ENCODE data around the gene SLC29A1.
"Not testable (repeated sequence)": the region's sequence is repeated elsewhere in the genome, so short reads cannot be mapped to it uniquely, and the experiment has no call there.

SLC29A1 gene

DNA sequence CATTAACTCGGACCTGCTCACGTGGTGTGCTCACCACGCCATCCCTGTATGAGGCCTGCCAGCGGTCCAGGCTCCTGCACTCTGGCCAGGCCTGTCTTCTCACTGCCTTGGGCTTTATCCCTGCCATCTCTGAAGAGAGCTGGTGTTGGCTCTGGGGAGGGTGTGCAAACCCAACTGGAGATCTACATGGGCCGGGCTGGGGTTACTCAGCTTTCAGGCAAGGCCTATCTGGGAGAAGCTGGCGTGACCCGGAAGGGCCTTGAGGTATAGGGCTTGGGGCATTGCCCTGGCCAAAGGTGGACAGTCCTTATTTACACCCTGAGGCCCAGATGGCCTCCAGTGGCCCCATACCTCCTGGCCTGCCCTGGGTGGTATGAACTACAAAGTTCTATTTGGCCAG is 5.0 kb downstream of the SLC29A1 start (continued):
- TF ChIP-seq, protein P1, sequence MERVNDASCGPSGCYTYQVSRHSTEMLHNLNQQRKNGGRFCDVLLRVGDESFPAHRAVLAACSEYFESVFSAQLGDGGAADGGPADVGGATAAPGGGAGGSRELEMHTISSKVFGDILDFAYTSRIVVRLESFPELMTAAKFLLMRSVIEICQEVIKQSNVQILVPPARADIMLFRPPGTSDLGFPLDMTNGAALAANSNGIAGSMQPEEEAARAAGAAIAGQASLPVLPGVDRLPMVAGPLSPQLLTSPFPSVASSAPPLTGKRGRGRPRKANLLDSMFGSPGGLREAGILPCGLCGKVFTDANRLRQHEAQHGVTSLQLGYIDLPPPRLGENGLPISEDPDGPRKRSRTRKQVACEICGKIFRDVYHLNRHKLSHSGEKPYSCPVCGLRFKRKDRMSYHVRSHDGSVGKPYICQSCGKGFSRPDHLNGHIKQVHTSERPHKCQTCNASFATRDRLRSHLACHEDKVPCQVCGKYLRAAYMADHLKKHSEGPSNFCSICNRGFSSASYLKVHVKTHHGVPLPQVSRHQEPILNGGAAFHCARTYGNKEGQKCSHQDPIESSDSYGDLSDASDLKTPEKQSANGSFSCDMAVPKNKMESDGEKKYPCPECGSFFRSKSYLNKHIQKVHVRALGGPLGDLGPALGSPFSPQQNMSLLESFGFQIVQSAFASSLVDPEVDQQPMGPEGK (CRISPR knock-in tag; IDR thresholded peaks at IDR 0.05; ENCODE audit: borderline replicate concordance), result no peak
- TF ChIP-seq ESRRG (CRISPR knock-in tag; IDR thresholded peaks at IDR 0.05) (no peak), ZFP3 (CRISPR knock-in tag; IDR thresholded peaks at IDR 0.05) (no peak)

DNA sequence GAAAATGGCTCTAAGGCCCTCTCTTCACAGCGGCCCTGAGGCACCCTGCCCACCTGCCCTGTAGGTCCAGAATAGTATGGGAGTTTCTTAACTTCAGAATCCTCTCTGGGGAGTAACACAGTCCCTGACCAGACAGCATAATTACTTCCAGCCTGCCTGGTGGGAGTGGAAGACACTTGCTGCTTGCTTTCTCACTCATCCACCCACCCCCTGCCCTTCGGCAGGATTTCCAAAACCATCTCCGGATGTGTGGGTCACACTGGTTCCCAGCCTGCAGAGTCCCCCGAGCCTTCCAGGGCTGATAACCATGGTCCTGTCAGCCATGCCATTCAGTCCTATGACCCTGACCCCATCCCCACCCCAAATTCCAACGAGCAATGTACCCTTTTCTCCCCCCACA is 5.4 kb downstream of the SLC29A1 start:
- no peak for ATAC-seq

DNA sequence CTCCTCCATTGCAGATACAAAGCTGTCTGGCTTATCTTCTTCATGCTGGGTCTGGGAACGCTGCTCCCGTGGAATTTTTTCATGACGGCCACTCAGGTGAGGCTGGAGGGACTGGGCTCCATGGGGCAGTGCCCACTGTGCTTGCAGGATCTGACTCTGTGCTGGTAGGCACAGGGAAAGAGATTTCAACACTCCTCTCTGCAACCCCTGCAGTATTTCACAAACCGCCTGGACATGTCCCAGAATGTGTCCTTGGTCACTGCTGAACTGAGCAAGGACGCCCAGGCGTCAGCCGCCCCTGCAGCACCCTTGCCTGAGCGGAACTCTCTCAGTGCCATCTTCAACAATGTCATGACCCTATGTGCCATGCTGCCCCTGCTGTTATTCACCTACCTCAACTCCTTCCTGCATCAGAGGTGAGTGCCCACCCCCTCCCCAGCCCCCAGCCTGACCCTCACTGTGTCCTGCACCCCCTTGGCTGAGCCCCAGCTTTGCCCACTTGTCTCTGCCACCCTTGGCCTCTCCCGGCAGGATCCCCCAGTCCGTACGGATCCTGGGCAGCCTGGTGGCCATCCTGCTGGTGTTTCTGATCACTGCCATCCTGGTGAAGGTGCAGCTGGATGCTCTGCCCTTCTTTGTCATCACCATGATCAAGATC is 6.1 kb downstream of the SLC29A1 start:
- TF ChIP-seq ARNTL (CRISPR knock-in tag; IDR thresholded peaks at IDR 0.05; ENCODE audit: borderline replicate concordance, low read depth), result no peak
- TF ChIP-seq, protein P2, sequence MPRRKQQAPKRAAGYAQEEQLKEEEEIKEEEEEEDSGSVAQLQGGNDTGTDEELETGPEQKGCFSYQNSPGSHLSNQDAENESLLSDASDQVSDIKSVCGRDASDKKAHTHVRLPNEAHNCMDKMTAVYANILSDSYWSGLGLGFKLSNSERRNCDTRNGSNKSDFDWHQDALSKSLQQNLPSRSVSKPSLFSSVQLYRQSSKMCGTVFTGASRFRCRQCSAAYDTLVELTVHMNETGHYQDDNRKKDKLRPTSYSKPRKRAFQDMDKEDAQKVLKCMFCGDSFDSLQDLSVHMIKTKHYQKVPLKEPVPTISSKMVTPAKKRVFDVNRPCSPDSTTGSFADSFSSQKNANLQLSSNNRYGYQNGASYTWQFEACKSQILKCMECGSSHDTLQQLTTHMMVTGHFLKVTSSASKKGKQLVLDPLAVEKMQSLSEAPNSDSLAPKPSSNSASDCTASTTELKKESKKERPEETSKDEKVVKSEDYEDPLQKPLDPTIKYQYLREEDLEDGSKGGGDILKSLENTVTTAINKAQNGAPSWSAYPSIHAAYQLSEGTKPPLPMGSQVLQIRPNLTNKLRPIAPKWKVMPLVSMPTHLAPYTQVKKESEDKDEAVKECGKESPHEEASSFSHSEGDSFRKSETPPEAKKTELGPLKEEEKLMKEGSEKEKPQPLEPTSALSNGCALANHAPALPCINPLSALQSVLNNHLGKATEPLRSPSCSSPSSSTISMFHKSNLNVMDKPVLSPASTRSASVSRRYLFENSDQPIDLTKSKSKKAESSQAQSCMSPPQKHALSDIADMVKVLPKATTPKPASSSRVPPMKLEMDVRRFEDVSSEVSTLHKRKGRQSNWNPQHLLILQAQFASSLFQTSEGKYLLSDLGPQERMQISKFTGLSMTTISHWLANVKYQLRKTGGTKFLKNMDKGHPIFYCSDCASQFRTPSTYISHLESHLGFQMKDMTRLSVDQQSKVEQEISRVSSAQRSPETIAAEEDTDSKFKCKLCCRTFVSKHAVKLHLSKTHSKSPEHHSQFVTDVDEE (CRISPR knock-in tag; IDR thresholded peaks at IDR 0.05), result no peak
- ATAC-seq, result no peak

More for the DNA sequence above, 5.4 kb downstream of the SLC29A1 start:
- TF ChIP-seq TOX (CRISPR knock-in tag; IDR thresholded peaks at IDR 0.05; ENCODE audit: borderline replicate concordance) (no peak), CSDC2 (CRISPR knock-in tag; IDR thresholded peaks at IDR 0.05) (no peak), ZFP30 (CRISPR knock-in tag; IDR thresholded peaks at IDR 0.05) (no peak), OSR1 (CRISPR knock-in tag; IDR thresholded peaks at IDR 0.05) (no peak), ZNF8 (CRISPR knock-in tag; IDR thresholded peaks at IDR 0.05) (no peak), ESRRG (CRISPR knock-in tag; IDR thresholded peaks at IDR 0.05) (no peak), BACH2 (CRISPR knock-in tag; IDR thresholded peaks at IDR 0.05; ENCODE audit: borderline replicate concordance) (no peak)
- TF ChIP-seq, protein P3, sequence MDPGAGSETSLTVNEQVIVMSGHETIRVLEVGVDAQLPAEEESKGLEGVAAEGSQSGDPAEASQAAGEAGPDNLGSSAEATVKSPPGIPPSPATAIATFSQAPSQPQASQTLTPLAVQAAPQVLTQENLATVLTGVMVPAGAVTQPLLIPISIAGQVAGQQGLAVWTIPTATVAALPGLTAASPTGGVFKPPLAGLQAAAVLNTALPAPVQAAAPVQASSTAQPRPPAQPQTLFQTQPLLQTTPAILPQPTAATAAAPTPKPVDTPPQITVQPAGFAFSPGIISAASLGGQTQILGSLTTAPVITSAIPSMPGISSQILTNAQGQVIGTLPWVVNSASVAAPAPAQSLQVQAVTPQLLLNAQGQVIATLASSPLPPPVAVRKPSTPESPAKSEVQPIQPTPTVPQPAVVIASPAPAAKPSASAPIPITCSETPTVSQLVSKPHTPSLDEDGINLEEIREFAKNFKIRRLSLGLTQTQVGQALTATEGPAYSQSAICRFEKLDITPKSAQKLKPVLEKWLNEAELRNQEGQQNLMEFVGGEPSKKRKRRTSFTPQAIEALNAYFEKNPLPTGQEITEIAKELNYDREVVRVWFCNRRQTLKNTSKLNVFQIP (CRISPR knock-in tag; IDR thresholded peaks at IDR 0.05; ENCODE audit: borderline replicate concordance, low read depth), result no peak
- TF ChIP-seq, protein P4, sequence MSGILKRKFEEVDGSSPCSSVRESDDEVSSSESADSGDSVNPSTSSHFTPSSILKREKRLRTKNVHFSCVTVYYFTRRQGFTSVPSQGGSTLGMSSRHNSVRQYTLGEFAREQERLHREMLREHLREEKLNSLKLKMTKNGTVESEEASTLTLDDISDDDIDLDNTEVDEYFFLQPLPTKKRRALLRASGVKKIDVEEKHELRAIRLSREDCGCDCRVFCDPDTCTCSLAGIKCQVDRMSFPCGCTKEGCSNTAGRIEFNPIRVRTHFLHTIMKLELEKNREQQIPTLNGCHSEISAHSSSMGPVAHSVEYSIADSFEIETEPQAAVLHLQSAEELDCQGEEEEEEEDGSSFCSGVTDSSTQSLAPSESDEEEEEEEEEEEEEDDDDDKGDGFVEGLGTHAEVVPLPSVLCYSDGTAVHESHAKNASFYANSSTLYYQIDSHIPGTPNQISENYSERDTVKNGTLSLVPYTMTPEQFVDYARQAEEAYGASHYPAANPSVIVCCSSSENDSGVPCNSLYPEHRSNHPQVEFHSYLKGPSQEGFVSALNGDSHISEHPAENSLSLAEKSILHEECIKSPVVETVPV (CRISPR knock-in tag; IDR thresholded peaks at IDR 0.05), result no peak

DNA sequence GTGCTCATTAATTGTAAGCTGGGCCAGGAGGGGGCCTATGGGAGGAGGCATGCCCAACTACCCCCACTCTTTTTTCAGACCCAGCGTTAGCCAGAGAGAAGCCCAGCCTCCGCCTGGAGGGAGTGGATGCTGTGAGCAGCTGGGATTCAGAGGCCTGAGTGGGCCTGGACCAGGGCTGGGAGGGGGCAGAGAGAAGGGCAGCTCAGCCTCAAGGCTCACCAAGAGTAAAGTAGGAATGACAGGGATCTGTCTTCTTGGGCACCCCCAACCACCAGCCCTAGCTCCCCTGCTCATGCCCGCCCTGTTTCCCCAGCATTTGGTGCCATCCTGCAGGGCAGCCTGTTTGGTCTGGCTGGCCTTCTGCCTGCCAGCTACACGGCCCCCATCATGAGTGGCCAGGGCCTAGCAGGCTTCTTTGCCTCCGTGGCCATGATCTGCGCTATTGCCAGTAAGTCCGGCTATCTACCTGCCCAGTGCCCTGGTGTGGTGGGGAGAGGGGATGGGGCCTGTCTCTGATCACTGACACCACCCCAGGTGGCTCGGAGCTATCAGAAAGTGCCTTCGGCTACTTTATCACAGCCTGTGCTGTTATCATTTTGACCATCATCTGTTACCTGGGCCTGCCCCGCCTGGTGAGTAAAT is 6.8 kb downstream of the SLC29A1 start:
- no peak for ATAC-seq

DNA sequence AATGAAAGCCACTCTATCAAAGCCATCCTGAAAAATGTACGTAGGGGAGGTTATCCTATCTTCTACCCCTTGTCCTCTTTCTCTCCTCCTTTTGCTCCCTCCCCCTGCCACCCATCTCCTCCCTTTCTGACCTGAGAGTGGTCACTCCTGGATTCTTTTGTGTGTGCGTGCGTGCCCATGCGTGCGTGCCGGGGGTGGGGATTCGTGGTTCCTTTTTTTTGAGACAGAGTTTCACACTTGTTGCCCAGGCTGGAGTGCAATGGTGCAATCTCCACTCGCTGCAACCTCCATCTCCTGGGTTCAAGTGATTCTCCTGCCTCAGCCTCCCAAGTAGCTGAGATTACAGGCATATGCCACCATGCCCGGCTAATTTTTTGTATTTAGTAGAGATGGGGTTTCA is 8.0 kb downstream of the SLC29A1 start:
- ATAC-seq, result not testable (repeated sequence)

More for the DNA sequence above, 6.8 kb downstream of the SLC29A1 start:
- TF ChIP-seq ZNF8 (CRISPR knock-in tag; IDR thresholded peaks at IDR 0.05) (no peak), SNAI2 (CRISPR knock-in tag; IDR thresholded peaks at IDR 0.05) (no peak), GLIS3 (CRISPR knock-in tag; IDR thresholded peaks at IDR 0.05) (no peak), PPARA (CRISPR knock-in tag; IDR thresholded peaks at IDR 0.05; ENCODE audit: borderline replicate concordance) (no peak), ZFP3 (CRISPR knock-in tag; IDR thresholded peaks at IDR 0.05) (no peak)
- TF ChIP-seq, protein P5, sequence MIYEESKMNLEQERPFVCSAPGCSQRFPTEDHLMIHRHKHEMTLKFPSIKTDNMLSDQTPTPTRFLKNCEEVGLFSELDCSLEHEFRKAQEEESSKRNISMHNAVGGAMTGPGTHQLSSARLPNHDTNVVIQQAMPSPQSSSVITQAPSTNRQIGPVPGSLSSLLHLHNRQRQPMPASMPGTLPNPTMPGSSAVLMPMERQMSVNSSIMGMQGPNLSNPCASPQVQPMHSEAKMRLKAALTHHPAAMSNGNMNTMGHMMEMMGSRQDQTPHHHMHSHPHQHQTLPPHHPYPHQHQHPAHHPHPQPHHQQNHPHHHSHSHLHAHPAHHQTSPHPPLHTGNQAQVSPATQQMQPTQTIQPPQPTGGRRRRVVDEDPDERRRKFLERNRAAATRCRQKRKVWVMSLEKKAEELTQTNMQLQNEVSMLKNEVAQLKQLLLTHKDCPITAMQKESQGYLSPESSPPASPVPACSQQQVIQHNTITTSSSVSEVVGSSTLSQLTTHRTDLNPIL (CRISPR knock-in tag; IDR thresholded peaks at IDR 0.05; ENCODE audit: low read depth), result no peak
